NCI-H2029 treated with DMSO at 0.1 percent for 48 hours (cell line): ENCODE data around the gene CAPN2.
A peak's percentile ranks its signal among the peaks of the same experiment; 100 is the strongest.

ENCODE experiments used
- DNase-seq: peaks from one replicate; lab custom pipeline; 2025; lab: John Stamatoyannopoulos, UW

CAPN2 gene

DNA sequence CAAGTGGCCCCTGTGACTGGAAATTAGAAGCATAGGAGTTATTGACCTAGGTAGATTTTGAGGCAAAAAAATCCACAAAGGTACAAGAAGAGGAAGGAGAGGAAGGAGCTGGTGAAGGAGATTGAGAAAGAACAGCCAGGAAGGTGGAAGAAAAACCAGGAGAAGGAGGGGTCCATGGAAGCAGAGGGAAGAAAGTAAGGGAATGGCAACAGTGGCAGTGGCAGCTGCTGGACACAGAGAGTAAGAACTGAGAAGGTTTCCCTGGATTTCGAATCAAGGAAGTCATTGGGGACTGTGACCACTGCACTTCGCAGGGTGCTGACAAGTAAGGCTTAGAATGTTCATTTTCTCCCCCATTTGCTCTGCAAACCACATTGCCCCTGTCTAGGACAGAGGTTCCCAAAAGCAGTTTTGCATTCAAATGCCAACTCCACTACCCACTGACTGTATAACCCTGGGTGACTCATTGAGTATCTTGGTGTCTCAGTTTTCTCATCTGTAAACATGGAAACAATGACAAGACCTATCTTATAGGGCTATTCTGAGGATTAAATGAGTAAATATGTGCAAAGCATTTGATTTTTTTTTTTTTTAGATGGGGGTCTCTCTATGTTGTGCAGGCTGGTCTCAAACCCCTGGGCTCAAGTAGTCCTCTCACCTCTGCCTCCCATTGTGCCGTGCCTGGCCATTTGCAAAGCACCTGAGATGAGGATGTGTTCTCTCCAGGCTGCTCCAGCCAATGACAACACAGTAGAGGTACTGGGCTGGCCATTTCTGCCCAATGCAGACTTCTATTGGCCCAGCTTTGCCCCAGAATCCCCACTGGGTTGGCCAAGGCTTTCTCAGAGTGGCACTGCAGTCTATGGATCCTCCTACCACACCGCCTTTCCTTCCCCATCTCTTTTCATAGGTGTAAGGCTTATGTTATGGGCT lies 9.3 kb upstream of the CAPN2 start:
- no peak for DNase-seq

DNA sequence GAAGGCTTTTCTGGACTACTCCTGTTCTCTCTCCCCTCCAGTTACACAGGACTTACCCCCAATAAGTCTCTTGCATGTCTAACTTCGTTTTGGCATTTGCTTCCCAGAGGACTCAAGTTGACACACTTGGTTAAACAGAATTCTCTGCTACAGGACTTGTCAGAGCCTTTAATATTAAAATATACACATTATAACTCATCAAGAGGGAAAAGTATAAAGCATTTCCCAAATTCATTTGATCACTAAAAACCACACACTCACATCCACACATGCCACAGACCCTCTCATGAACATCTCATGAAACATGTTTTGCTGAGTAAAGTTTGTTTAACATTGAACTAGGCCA lies 8.7 kb upstream of the CAPN2 start:
- no peak for DNase-seq

DNA sequence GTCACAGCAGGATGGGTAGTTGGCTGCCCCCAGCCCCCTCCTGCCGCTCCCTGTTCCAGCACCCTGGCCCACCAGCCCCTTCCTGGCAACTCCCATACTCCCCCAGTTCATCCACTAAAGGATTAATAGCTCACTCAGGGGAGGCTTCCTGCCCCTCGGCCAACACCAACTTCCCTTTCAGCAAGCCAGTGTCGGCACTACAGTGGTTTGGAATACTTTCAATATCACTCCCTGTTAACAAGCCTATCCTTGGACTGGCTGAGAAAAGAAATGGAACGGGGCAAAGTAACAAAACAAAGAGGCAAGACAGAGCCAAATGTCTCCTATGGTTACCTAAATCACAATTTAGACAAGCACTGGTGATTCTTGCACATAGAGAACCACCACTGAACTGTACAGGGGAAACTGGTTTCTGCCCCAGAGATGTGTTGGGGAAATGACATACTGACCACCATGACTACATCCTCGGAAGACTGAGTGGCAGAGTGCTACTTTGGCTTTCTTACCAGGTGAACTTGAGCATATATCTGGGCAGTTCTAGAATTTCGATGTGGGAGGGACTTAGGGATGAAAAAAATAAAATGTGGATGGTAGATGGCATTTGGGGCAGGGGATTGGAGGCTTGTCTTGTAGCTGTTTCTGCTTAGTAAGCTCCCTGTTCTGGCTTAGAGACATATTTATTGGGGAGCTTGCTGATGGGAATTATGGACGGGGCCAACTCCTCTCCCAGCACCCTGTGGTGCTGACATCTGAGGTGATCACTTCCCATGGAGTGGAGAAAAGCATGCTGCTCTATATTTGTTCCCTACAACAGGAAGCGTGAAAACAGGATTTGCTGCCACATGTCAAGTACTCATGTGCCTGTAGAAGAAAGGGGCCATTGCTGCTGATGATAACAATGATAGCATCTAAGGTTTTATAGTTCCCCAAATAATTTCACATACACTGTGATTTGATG lies 7.1 kb upstream of the CAPN2 start:
- no peak for DNase-seq

DNA sequence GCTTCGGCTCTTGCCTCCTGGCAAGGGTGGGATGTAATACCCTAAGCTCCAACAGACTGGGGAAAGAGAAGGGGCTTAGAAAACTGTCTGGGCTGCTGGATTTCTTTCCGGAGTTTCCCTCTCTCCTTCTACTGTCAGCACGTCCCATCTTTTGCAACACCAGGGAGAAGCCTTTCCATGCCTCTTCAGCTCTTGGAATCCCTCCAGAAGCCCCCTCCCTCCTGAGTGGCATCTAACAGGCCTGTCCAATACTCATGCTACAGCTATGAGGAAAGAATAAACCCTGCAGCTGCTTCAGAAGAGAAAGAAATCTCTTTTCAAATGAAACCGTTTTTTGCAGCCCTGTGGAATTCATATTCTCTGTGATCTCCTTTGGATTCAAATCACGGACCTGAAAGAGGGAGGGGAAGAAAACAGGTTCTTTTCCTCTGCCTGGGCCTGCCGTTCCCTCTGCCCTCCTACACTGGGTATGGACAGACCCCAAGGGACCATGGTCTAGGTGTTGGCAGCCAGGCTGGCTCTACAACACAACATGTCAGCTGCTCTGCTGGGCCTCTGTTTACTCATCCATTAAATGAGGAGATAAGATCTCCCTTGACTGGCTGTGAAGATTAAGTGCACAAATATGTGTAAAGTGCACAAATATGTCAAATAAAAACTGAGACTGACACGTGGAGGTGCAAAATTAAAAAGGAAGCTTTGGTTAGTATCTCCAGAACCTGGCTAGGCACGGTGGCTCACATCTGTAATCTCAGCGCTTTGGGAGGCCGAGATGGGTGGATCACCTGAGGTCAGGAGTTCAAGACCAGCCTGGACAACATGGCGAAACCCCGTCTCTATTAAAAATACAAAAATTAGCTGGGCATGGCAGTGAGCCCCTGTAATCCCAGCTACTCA lies 6.0 kb upstream of the CAPN2 start:
- DNase-seq = peak; percentile 82

DNA sequence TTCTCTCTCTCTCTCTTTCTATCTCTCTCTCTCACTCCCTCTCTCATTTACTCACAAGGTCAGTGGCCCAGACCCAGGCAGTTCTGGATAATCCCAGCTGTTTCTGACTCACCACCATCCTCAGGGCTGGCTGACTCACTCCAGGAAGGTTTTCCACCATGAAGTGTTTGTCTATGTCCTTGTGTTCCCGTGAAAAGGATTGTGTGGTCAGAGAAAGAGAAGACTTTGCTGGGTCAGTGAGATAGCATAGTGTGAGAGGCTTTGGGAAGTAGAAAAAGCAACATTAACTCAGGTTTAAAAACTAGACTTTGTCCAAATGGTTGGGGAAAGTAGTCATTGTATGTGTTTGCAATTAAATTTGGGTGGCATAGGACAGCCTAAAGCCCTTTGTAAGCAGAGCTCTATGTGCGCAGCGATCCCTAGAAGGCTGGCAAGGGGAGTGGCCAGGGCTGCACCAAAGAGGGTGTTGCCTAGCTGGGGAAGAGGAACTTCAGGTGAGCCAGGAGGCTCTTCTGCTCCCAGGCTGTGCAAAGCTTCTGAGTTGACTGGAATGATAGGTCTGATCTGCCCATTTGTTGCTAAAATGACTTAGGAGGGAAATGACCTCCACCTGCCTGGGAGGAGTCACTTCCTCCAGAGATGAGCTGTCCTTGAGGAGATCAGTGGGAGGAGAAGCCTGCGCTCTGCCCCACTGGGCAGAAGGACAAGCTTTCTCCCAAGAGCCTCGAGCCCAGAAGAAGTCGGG lies 4.9 kb upstream of the CAPN2 start:
- peak; percentile 96 for DNase-seq

DNA sequence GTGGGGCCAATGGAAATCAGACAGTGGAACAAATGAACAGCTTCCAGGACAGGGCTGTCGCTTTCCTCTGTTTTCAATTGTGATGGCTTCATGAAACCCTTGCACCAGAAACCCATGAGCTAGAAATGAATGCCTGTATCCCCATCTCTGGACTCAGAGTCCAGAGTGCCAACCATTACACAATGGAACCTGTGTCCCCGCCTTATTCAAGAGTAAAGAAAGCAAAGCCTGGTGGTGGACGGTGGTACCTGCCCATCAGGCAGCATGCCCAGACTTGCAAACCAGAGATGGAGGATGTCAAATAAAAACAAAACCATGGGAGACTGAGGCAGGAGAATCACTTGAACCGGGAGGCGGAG lies 4.4 kb upstream of the CAPN2 start:
- peak; percentile 81 for DNase-seq

DNA sequence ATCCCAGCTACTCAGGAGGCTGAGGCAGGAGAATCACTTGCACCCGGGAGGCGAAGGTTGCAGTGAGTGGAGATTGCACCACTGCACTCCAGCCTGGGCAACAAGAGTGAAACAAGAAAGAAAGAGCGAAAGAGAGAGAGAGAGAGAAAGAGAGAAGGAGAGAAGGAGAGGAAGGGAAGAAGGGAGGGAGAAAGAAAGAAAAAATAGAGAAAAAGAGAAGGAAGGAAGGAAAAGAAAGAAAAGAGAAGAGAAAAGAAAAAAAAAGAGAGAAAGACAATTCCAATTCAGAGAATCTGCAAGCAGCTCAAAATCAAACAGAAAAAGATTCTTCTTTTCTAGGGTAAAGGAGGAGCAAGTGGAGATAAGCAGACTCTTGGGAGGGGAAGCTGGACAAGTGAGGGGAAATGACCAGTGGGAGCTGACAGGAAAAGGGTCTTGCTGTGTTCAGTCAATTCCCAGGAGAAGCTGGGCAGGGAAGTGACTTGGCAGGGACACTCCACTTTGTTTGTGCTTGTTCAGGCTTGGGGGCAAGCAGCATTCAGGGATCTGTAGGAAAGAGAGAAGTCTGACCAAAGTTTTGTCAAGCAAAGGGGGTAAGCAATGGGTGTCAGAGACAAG lies 3.6 kb upstream of the CAPN2 start:
- no peak for DNase-seq

DNA sequence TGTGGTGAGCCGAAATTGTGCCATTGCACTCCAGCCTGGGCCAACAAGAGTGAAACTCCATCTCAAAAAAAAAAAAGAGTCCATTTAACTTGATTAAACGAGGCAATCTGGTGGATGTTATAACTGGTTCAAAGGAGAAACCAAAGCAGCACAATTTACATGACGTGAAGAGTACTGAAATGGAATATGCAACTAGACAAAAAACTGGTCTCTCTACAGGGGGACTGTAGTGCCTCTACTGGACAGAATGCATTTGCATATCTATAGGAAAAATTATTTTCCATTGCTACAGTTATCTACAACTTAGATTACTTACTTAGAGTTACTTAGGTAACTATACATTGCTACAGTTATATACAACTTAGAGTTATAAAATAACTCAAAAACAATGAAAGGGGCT lies 2.7 kb upstream of the CAPN2 start:
- DNase-seq = no peak

DNA sequence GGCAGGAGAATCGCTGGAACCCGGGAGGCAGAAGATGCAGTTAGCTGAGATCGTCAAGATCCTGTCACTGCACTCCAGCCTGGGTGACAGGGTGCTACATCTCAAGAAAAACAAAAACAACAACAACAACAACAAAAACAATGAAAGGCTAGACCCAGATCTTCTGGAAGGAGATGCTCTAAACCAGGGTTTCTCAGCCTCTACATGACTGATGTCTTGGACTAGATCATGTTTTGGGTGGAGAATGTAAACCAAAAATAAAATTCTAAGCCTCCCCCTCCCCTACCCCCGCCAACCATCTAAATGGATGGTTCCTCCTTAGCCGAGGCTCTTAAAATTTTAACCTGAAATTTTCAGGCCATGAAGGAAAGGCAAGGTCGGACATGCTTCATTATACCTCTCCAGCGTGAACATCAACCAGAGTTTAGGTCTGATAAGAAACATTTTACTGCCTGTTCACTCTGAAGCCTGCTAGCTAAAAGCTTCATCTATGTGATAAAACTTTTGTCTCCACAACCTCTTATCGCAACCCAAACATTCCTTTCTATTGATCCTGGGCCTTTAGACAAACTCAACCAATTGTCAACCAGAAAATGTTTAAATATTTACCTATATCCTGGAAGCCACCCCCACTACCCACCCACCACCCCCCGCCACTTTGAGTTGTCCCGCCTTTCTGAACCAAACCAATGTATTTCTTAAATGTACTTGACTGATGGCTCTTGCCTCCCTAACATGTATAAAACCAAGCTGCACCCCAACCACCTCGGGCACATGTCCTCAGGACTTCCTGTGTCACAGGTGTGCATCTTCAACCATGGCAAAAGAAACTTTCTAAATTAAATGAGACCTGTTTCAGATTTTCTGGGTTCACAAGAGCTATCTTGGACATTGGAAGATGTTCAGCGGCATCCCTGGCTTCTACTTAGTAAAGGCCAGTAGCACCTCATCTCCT lies 1.9 kb upstream of the CAPN2 start:
- DNase-seq = no peak

DNA sequence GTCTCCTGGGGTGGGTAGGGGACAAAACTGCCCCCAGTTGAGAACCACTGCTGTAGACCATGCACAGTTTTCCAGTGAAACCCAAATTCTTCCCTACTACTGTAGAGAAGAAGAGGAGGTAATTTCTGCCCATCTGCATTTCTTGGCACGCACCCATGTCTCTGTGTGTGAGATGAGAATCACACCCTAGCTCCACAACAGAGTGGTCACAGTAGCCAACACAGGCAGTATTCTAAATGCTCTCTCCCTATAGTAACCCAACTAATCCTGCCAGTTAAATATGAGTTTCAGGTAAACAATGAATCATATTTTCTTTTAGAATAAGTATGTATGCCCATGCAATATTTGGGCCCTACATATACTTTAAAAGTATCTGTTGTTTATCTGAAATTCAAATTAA lies 1.2 kb upstream of the CAPN2 start:
- DNase-seq = no peak

DNA sequence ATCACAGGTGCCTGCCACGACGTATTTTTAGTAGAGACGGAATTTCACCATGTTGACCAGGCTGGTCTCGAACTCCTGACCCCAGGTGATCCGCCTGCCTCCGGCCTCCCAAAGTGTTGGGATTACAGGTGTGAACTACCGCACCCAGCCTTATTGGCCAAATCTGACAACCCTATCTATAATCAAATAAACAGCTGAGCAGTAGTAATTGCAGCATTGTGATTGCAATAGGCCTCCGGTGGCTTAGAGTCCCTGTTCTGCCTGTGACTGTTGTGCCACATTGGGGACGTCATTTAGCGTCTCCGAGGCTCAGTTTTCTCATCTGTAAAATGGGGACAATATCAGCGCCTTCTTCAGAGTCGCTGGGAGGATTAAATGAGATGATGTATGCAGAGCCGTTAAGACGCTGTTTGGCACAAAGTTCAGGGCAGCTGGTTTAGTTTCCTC lies 569 bp upstream of the CAPN2 start:
- no peak for DNase-seq

DNA sequence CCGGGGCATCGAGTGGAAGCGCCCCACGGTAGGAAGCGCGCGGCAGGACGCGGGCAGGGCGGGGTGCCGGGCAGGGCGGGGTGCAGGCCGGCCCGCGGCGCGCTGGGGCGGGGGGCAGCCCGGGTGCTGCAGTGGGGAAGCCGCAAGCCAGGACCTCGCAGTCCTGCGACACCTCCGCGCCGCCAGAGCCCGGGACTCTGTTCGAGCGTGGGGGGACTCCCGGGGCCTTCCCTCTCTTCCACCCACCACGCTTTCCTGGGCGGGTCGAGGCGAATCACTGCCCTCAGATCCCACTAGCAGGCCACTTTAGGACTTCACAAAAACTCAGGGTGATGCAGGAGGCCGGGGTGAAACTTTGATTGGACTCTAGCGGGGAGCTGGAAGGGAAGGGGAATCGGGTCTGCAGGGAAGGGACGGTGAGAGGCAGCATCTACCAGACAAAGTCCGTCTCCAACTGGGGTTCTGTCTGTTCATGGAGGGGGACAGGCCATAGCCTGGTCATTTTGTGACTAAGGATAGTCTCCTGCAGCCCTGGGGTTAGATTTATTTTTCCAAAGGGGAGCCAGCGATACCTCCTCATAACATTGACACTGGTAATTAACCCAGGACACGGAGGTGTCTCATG lies 623 bp downstream of the CAPN2 start:
- no peak for DNase-seq

DNA sequence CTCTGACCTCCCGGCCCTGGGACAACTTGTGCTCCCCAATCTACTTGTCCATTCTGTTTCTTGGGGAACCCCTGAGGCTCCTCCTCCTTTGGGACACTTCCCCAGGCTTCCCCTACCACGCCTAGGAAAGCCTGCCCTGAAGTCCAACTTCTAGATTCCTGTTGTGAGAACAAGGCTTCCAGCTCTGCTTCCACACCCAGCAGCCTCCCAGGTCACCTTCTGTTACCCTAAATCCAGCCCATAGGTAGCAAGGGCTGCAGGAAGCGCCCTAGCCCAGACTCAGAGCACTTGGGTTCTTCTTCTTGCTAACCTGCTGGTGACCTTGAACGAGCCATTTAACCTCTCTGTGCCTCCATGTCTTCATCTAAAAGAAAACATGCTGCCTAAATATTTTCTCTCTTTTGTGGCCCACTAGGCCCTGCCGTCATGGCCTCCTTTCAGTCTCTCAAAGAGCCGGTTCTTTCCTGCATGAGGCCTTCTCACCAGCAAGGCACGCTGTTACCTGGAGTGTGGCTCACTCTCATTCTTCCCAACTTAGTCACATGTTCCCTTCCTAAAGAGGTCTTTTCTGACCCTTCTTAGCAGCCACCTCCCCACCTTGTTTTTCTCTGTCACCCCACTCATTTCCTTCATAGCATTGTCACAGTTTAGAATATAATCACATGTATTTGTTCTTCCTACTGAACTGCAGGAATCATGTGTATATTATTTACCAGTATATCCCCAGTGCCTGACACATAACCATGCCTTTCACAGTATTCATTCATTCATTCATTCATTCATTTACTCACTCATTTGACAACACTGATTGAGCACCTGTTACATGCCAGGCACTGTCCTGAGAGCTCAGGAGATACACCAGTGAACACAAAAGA lies 1.4 kb downstream of the CAPN2 start:
- DNase-seq = no peak

DNA sequence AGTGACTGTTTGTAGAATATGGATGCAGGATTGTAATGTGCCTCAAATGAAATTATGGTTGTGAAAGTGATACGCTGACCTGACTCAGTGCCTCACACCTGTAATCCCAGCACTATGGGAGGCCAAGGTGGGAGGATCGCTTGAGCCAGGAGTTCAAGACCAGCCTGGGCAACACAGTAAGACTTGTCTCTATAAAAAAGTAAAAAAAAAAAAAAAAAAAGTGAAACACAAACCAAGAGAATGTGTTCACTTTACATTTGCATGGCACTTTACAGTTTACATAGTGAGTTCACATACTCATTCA lies 2.0 kb downstream of the CAPN2 start:
- DNase-seq = no peak

DNA sequence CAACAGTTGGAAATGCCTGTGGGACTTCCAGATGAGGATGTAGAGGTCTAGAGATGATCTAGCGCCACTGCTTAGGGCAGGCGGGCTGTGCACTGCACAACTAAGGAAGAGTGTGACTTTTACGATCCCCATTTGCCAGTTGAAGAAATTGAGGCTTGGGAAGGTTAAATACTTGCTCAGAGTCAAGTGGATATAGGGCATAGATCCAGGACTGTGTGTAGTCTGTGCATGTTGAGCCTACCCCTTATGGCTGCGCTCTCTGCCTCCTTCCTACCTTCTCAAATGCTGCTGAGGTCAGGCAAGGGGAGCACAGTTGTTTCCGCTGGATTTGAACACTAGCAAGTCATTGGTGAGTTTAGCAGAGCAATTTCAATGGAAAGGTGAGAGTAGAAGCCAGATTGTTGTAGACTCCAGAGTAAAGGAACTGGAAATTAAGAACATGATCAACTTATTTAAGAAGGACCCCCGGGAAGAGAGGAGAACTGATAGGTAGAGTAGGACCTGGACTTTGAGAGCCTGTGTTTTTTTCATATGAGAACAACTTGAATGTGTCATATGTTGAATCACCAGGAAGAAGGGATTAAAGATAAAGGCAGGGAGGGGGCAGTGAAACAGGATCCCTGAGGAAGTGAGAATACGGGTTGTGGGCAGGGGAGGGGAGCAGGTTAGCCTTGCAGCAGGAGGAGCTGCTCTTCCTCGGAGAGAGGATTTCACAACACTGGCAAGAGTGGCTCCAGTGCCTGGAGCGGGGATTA lies 2.7 kb downstream of the CAPN2 start:
- peak; percentile 50 for DNase-seq

DNA sequence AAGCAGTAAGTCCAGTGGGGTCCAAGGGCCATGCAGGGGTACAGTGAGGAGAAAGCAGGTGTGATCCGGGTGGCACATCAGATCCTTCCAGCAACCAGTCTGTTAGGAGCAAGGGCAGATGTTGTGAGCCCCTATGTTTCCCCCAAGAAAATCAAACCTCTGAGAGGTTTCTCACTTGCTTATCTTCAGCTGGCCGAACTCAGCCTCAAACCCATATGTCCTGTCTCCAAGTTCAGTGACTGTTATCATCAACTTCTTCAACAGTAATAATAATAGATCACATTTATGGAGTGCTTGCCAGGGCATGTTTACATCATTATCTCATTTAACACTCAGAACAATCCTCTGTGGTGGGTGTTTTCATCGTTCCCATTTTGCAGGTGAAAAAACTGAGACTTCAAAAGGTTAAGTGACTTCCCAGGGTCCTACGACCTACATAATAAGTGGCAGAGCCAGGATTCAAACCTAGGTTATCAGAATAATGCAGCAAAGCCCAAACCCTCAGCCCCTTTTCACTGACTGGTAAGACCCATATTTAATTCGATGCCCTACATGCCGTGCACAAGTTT lies 3.3 kb downstream of the CAPN2 start:
- DNase-seq = no peak

DNA sequence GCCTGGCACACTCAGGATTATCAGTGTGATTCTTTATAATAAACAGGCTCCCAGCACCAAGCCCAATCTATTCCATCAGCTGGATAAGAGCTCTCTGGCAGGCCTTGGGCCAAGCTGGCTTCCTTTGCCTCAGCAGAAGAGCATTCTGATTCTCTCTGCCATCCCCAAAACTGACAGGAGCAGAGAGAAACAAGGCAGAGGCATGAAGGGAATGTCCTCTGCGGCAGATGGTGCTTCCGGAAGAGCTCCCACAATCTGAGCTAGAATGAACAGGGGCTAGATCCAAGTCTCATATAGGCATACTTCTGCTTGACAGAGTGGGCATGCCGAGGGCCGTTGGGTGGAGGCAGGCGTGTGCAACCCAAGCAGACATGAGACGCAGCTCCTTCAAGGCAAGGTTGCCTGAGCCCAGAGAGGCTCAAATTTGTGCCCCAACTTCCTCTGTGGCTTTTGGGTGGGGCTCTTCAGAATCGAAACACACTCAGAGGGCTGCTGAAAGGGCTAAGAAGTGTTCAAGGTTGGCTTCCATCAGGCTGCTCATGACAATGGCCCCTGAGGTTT lies 4.0 kb downstream of the CAPN2 start:
- DNase-seq = no peak
